WTC11 (cell line): ENCODE measurements around the gene MED27.

ENCODE experiments used
- CREM ChIP-seq: sonication (generic); formaldehyde crosslinking; IDR thresholded peaks from 2 replicates; pipeline ENCODE4 v1.8.1; 2022; ENCODE audit warnings: mild to moderate bottlenecking, missing genetic modification reagents, moderate library complexity
- CTCF ChIP-seq: fragments of 200-600 bp; IDR thresholded peaks from 2 replicates; pipeline ENCODE4 v1.8.0; 2022; ENCODE audit warnings: antibody characterized with exemption
- MAX ChIP-seq: sonication (generic); formaldehyde crosslinking; IDR thresholded peaks from 2 replicates; pipeline ENCODE4 v1.8.0; 2022; ENCODE audit warnings: mild to moderate bottlenecking, missing genetic modification reagents
- MXD4 ChIP-seq: fragments of 250-450 bp; sonication (Bioruptor Pico); IDR thresholded peaks from 2 replicates; pipeline ENCODE4 v1.8.0; 2021; ENCODE audit warnings: mild to moderate bottlenecking, moderate library complexity, borderline replicate concordance
- STAT6 ChIP-seq: sonication (generic); formaldehyde crosslinking; conservative IDR thresholded peaks from 2 replicates; pipeline ENCODE4 v1.8.1; 2023; ENCODE audit warnings: mild to moderate bottlenecking, low read depth, missing genetic modification reagents, moderate library complexity
- TCF7 ChIP-seq: sonication (generic); formaldehyde crosslinking; IDR thresholded peaks from 2 replicates; pipeline ENCODE4 v1.8.0; 2022; ENCODE audit warnings: mild to moderate bottlenecking, low read depth, missing genetic modification reagents, moderate library complexity
- ZBTB21 ChIP-seq: sonication (generic); formaldehyde crosslinking; IDR thresholded peaks from 2 replicates; pipeline ENCODE4 v1.8.1; 2023; ENCODE audit warnings: mild to moderate bottlenecking, missing genetic modification reagents, borderline replicate concordance
- ZMAT4 ChIP-seq: fragments of 250-450 bp; sonication (Bioruptor Pico); IDR thresholded peaks from 2 replicates; pipeline ENCODE4 v1.9.0; 2021; ENCODE audit warnings: mild to moderate bottlenecking

GRCh38 chr9:131968632-131969031, 111.0 kb downstream of the MED27 start:
- TF ChIP-seq CTCF (no peak), TCF7 (CRISPR knock-in tag) (no peak), MAX (no peak), ZBTB21 (CRISPR knock-in tag) (no peak), CREM (no peak), STAT6 (CRISPR knock-in tag) (no peak), MXD4 (no peak), ZMAT4 (CRISPR knock-in tag) (no peak)
